H1 (cell line): ENCODE measurements around the gene LRRFIP1. TPM values are rescaled to one million over a fixed set of nuclear protein-coding genes. Genes with fewer than 3 reads are reported as not detected.

Experiments
- KDM5A ChIP-seq: fragments of 200-600 bp; IDR thresholded peaks from 2 replicates; pipeline ENCODE4 v1.7.1; 2012; ENCODE audit warnings: mild to moderate bottlenecking, low read length, inconsistent platforms, mixed read lengths
- MAX ChIP-seq: IDR thresholded peaks from 2 replicates; pipeline ENCODE4 v1.6.1; 2012; ENCODE audit warnings: inconsistent platforms
- POLR2AphosphoS5 ChIP-seq: IDR thresholded peaks from 2 replicates; pipeline ENCODE4 v1.6.1; 2011; ENCODE audit warnings: low read depth, low read length
- POU5F1 ChIP-seq: IDR thresholded peaks from 2 replicates; pipeline ENCODE4 v1.6.1; 2011; ENCODE audit warnings: low read depth, mild to moderate bottlenecking, low read length, moderate library complexity
- polyA plus RNA-seq, 7 experiments: library from polyadenylated mRNA; depleted of rRNA in 3 of 7; stranded (reverse) in 5 of 7; unstranded in 2 of 7; fragments of >200 nt in 5 of 7; fragments of 200-250 nt in 2 of 7; gene quantifications; 1 replicate in 5 of 7; 2 replicates in 1 of 7; 4 replicates in 1 of 7; pipeline versions ENCODE4 v1.2.1 to v1.2.3, GENCODE V29; 2011 to 2013; ENCODE audit warnings: missing spikeins in 2 of 7, mixed read lengths in 2 of 7
- total RNA-seq: library from RNA; stranded (reverse); fragmentation: NEBNext Ultra II Directional; extraction: Animal tissue kit (Norgen Biotek cat#: 25700); gene quantifications from 2 replicates; pipeline ENCODE4 v1.2.1, GENCODE V29; 2021

Gene LRRFIP1
- total and polyA plus RNA-seq, 2 of the 8 experiments (the other 6 are each of a cell fraction or from before 2014, with no cell fraction given): 12.1 to 75.8 TPM

DNA sequence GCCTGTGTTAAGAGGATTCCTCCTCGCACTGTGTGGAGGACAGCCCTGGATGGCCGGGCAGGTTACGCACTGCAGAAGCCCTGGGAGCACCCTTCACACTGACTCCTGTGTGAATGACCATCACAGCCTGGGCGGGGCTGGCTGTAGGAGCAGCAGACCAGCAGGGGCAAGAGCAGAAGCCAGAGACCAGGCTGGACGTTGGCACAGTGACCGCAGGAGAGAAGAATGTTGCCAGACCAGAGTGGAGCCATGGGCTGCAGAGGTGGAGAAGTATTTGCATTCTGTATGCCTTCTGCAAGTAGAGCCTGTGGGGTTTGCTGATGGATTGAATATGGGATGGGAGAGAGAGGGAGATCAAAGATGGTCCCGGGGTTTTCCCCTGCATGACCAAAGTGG, 23.1 kb downstream of the LRRFIP1 start (continued):
- TF ChIP-seq MAX (no peak), POU5F1 (no peak), POLR2AphosphoS5 (no peak), KDM5A (no peak)
